Neural progenitor cell (in vitro differentiated cells): ENCODE results near the gene TUB. TPM values are rescaled to one million over a fixed set of nuclear protein-coding genes. Genes with fewer than 3 reads are reported as not detected.
A peak's percentile ranks its signal among the peaks of the same experiment; 100 is the strongest.

ENCODE experiments used
- DNase-seq: peaks from one replicate; pipeline ENCODE4 v3.0.0-alpha.2; 2016; ENCODE audit warnings: low spot score
- H2AFZ ChIP-seq: fragments of 200-600 bp; sonication (generic); replicated peaks from 2 replicates; pipeline ENCODE4 v1.6.1; 2016; ENCODE audit warnings: antibody characterized with exemption
- H3F3A ChIP-seq: fragments of 200-600 bp; sonication (generic); 2 replicates; pipeline ENCODE4 v1.6.1; 2016; ENCODE audit warnings: antibody characterized with exemption, low read depth
- H3K27ac ChIP-seq: fragments of 200-600 bp; sonication (generic); 2 replicates; pipeline ENCODE4 v1.5.1; 2016; ENCODE audit warnings: mild to moderate bottlenecking
- H3K27me3 ChIP-seq: fragments of 200-600 bp; sonication (generic); 2 replicates; pipeline ENCODE4 v1.6.1; 2016; ENCODE audit warnings: mild to moderate bottlenecking, moderate library complexity
- H3K36me3 ChIP-seq: fragments of 200-600 bp; sonication (generic); 2 replicates; pipeline ENCODE4 v1.5.1; 2016
- H3K4me1 ChIP-seq: fragments of 200-600 bp; sonication (generic); 2 replicates; pipeline ENCODE4 v1.6.1; 2016; ENCODE audit warnings: mixed run types
- H3K4me2 ChIP-seq: fragments of 200-600 bp; sonication (generic); 2 replicates; pipeline ENCODE4 v1.6.1; 2016
- H3K4me3 ChIP-seq: fragments of 200-600 bp; sonication (generic); 2 replicates; pipeline ENCODE4 v1.5.1; 2016
- H3K79me2 ChIP-seq: fragments of 200-600 bp; sonication (generic); 2 replicates; pipeline ENCODE4 v1.6.1; 2016; ENCODE audit warnings: low read depth
- H3K9ac ChIP-seq: fragments of 200-600 bp; sonication (generic); 2 replicates; pipeline ENCODE4 v1.6.1; 2016
- H3K9me3 ChIP-seq: fragments of 200-600 bp; sonication (generic); 2 replicates; pipeline ENCODE4 v1.5.1; 2016; ENCODE audit warnings: low read depth
- H4K20me1 ChIP-seq: fragments of 200-600 bp; sonication (generic); 2 replicates; pipeline ENCODE4 v1.6.1; 2016; ENCODE audit warnings: low read depth
- H3K27ac Mint-ChIP-seq: 3 replicates; pipeline ENCODE4 v1.8.0; 2021; ENCODE audit warnings: mixed read lengths
- H3K27me3 Mint-ChIP-seq: 2 replicates; pipeline ENCODE4 v1.8.0; 2022; ENCODE audit warnings: low read depth, mild to moderate bottlenecking, inconsistent platforms, moderate library complexity, mixed read lengths; ENCODE audit not compliant: insufficient read depth
- H3K36me3 Mint-ChIP-seq: 3 replicates; pipeline ENCODE4 v1.8.0; 2021; ENCODE audit warnings: mixed read lengths
- H3K4me1 Mint-ChIP-seq: 3 replicates; pipeline ENCODE4 v1.8.0; 2021; ENCODE audit warnings: mixed read lengths
- H3K4me3 Mint-ChIP-seq: 3 replicates; pipeline ENCODE4 v1.8.0; 2021; ENCODE audit warnings: mild to moderate bottlenecking, moderate library complexity, mixed read lengths
- H3K9me3 Mint-ChIP-seq: 3 replicates; pipeline ENCODE4 v1.8.0; 2020; ENCODE audit warnings: mixed read lengths
- CTCF ChIP-seq: fragments of 200-600 bp; sonication (generic); IDR thresholded peaks from 2 replicates; pipeline ENCODE4 v1.5.1; 2017; ENCODE audit warnings: antibody characterized with exemption, mild to moderate bottlenecking
- EZH2 ChIP-seq: fragments of 200-600 bp; sonication (generic); IDR thresholded peaks from 2 replicates; pipeline ENCODE4 v1.6.1; 2017; ENCODE audit warnings: antibody characterized with exemption, mild to moderate bottlenecking, moderate library complexity
- EZH2phosphoT487 ChIP-seq: fragments of 200-600 bp; sonication (generic); IDR thresholded peaks from 2 replicates; pipeline ENCODE4 v1.6.1; 2017; ENCODE audit warnings: antibody characterized with exemption
- total RNA-seq: library from RNA; depleted of rRNA; stranded (reverse); fragments of >200 nt; gene quantifications from 2 replicates; pipeline ENCODE4 v1.2.3, GENCODE V29; 2015; ENCODE audit warnings: low replicate concordance

The TUB gene
- total RNA-seq, 1 donor from 2014 or later: 28.7 TPM

GRCh38 chr11:8043756-8044155, 37.3 kb upstream of the TUB start:
- H3K27ac ChIP-seq: no peak overlapping the region
- H3K4me1 ChIP-seq: no peaks in the 10 kb centered on the region
- TF ChIP-seq CTCF (no peak), EZH2 (no peak), EZH2phosphoT487 (no peak)
- Mint-ChIP-seq H3K27ac (no peak overlapping the region), H3K4me3 (no peak overlapping the region), H3K36me3 (no peaks in the 10 kb centered on the region), H3K9me3 (peaks cover 2% of the 10 kb centered on the region), H3K27me3 (peaks cover 10% of the 10 kb centered on the region), H3K4me1 (peaks cover 10% of the 10 kb centered on the region)
- H3K79me2 ChIP-seq: no peaks in the 10 kb centered on the region
- no peaks in the 10 kb centered on the region for H3F3A ChIP-seq
- no peak overlapping the region for H3K9ac ChIP-seq
- no peak overlapping the region for H2AFZ ChIP-seq
- DNase-seq: no peak
- no peak overlapping the region for H3K4me3 ChIP-seq
- no peaks in the 10 kb centered on the region for H3K9me3 ChIP-seq
- no peaks in the 10 kb centered on the region for H4K20me1 ChIP-seq
- H3K4me2 ChIP-seq: no peak overlapping the region
- no peaks in the 10 kb centered on the region for H3K36me3 ChIP-seq
- H3K27me3 ChIP-seq: no peaks in the 10 kb centered on the region

- no peak overlapping the region for H3K27ac Mint-ChIP-seq
- TF ChIP-seq EZH2phosphoT487 (no peak), CTCF (no peak), EZH2 (no peak)
- peaks cover 12% of the 10 kb centered on the region for H3K27me3 Mint-ChIP-seq
- H3K36me3 Mint-ChIP-seq: no peaks in the 10 kb centered on the region
- Histone ChIP-seq H3K4me3 (no peak overlapping the region), H2AFZ (peak overlapping the region; percentile 40), H3K9me3 (no peaks in the 10 kb centered on the region), H3K4me2 (no peak overlapping the region), H3K27me3 (peaks cover 4% of the 10 kb centered on the region), H3K79me2 (no peaks in the 10 kb centered on the region), H4K20me1 (no peaks in the 10 kb centered on the region), H3K27ac (no peak overlapping the region), H3K4me1 (no peaks in the 10 kb centered on the region), H3K36me3 (no peaks in the 10 kb centered on the region), H3K9ac (no peak overlapping the region), H3F3A (peaks cover 3% of the 10 kb centered on the region)
- H3K9me3 Mint-ChIP-seq: peaks cover 2% of the 10 kb centered on the region
- no peak overlapping the region for H3K4me3 Mint-ChIP-seq
- H3K4me1 Mint-ChIP-seq: no peaks in the 10 kb centered on the region
- no peak for DNase-seq
Observed at GRCh38 chr11:8045839-8046238, 35.2 kb upstream of the TUB start.

- H3K9me3 Mint-ChIP-seq: peaks cover 2% of the 10 kb centered on the region
Observed at GRCh38 chr11:8047382-8047781, 33.6 kb upstream of the TUB start.

More at GRCh38 chr11:8047382-8047781, 33.6 kb upstream of the TUB start:
- Mint-ChIP-seq H3K4me3 (no peak overlapping the region), H3K27ac (no peak overlapping the region), H3K4me1 (no peaks in the 10 kb centered on the region), H3K27me3 (peaks cover 12% of the 10 kb centered on the region), H3K36me3 (no peaks in the 10 kb centered on the region)
- H3K36me3 ChIP-seq: no peaks in the 10 kb centered on the region
- no peak overlapping the region for H2AFZ ChIP-seq
- H3K27ac ChIP-seq: no peak overlapping the region
- H3K79me2 ChIP-seq: no peaks in the 10 kb centered on the region
- no peaks in the 10 kb centered on the region for H4K20me1 ChIP-seq
- no peak for DNase-seq
- H3K4me2 ChIP-seq: no peak overlapping the region
- H3K9ac ChIP-seq: no peak overlapping the region
- TF ChIP-seq EZH2 (no peak), CTCF (no peak), EZH2phosphoT487 (no peak)
- no peaks in the 10 kb centered on the region for H3K4me1 ChIP-seq
- H3K9me3 ChIP-seq: no peaks in the 10 kb centered on the region
- no peak overlapping the region for H3K4me3 ChIP-seq
- H3F3A ChIP-seq: peaks cover 3% of the 10 kb centered on the region
- peaks cover 15% of the 10 kb centered on the region for H3K27me3 ChIP-seq
